Activated CD8-positive, alpha-beta memory T cell treated with anti-CD3 and anti-CD28 coated beads for 1 hour (primary cell): ENCODE measurements around the gene TSPAN17.

Source experiments
- DNase-seq, 2 donors: peaks; one replicate each; pipeline ENCODE4 v3.0.0-alpha.2; 2020; ENCODE audit warnings: low read depth in 1 of 2; ENCODE audit errors: extremely low read depth in 1 of 2

Gene TSPAN17

GRCh38 chr5:176639981-176640380 lies 7.3 kb upstream of the TSPAN17 start:
- no peak for DNase-seq

- no peak for DNase-seq
Observed at GRCh38 chr5:176640616-176641015, 6.7 kb upstream of the TSPAN17 start.

- DNase-seq: no peak
Observed at GRCh38 chr5:176642675-176643490, 4.4 kb upstream of the TSPAN17 start.

- no peak for DNase-seq
Observed at GRCh38 chr5:176643491-176644219, 3.6 kb upstream of the TSPAN17 start.

- no peak for DNase-seq
Observed at GRCh38 chr5:176644294-176644693, 3.0 kb upstream of the TSPAN17 start.

GRCh38 chr5:176644878-176645670 lies 2.2 kb upstream of the TSPAN17 start:
- DNase-seq: no peak

GRCh38 chr5:176646049-176646706 lies 1.1 kb upstream of the TSPAN17 start:
- no peak for DNase-seq

- DNase-seq: no peak
Observed at GRCh38 chr5:176646707-176647029, 616 bp upstream of the TSPAN17 start.

GRCh38 chr5:176647843-176648473 lies 674 bp downstream of the TSPAN17 start:
- no peak for DNase-seq

GRCh38 chr5:176648474-176649194 lies 1.4 kb downstream of the TSPAN17 start:
- DNase-seq: no peak

- no peak for DNase-seq
Observed at GRCh38 chr5:176650354-176650884, 3.1 kb downstream of the TSPAN17 start.

- no peak for DNase-seq
Observed at GRCh38 chr5:176651472-176651980, 4.2 kb downstream of the TSPAN17 start.

DNA sequence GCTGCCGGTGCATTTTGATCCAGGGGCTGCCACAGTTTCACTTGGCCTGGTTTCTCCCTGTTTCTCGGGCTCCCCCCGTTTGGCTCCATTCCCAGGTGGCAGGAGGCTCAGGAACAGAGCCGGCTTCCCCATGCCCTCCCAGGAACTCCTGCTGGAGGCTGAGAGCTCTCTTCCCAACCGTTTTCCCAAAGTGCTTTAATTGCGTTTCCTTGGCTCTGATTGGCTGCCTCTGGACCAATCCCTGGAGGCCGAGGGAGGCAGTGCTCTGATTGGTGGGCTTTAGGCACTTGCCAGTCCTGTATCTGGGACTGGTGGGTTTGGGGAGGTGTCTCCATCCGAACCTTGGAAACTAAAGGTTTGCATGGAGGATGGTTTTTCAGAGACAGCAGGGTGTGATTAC lies 4.9 kb downstream of the TSPAN17 start:
- DNase-seq: no peak

DNA sequence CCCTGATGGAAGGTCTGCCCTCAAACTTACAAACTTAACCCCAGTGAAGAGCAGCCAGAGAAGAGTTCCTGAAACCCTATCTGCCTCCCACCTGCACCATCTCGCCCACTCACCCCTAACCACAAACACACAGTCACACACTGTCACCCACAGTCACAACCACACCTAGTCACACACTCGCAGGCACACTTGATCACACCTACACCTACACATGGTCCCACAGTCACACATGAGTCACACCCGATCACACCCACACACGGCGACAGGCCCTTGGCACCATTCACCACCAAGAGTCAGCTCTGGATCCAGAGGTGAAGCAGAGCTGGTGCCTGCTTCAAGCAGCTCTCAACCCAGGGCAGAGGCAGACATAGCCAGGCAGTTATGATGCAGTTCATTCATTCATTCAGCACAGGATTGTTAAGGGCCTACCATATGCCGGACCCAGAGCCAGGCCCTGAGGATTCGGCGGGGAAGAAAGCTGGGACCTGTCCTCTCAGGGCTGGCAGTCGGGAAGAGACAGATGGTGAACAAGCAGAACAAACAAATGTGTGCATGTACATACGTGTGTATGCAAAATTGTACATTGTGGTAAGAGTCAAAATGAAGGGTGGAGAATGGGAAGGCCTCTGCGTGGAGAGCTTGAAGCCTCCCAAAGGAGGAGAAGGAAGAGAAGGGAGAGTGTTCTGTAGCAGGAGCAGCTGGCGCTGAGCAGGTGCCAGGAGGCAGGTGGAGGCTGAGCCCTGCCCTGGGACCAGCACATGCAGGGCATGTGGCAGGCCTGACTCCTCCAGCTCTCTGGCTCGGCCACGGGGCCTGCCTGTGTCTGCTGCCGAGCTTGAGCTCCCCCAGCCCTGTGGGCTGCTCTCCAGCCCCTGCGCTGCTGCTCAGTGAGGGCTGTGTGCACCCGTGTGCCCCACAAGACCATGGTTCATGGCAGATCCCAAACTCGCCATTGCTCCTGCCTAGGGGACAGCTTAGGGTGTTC lies 6.4 kb downstream of the TSPAN17 start:
- DNase-seq: no peak

GRCh38 chr5:176654856-176655255 lies 7.6 kb downstream of the TSPAN17 start:
- no peak for DNase-seq

DNA sequence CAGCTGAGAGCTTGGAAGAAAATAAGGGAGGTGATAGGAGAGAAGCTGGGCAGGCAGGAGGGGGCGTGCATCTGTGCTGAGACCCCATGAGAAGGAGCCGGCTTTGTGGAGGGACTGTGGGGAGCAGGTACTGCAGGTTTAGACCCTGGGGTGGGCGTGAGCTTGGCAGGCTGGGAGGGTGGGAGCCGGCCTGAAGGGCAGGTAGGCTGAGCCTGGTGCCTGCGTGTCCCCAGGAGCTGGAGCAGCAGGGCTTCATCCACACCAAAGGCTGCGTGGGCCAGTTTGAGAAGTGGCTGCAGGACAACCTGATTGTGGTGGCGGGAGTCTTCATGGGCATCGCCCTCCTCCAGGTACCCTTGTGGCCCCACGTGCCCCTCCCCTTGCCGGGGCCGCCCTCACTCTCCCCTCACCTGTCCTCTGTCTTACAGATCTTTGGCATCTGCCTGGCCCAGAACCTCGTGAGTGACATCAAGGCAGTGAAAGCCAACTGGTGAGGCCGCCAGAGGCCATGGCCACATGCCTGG lies 9.2 kb downstream of the TSPAN17 start:
- no peak for DNase-seq

- DNase-seq: peak in 1 of 2 donors; percentile 37
Observed at GRCh38 chr5:176658007-176658599, 10.8 kb downstream of the TSPAN17 start.
